HG02884 (cell line): ENCODE data around the gene SH3RF1.
"Not testable (repeated sequence)": the region's sequence is repeated elsewhere in the genome, so short reads cannot be mapped to it uniquely, and the experiment has no call there.

ENCODE experiments used
- ATAC-seq: cut with Tn5 transposase; IDR thresholded peaks from one replicate; pipeline ENCODE4 v1.9.1; 2021; ENCODE audit warnings: mild to moderate bottlenecking, moderate library complexity; ENCODE audit not compliant: unreplicated experiment

SH3RF1 gene

GRCh38 chr4:169270810-169271691 lies at the start of gene SH3RF1:
Gene SH3RF1, minus strand, starts transcription at chr4:169270956. Its CDS starts 1,744 bp downstream, at chr4:169269212.
- ATAC-seq, result peak; percentile 51

- ATAC-seq, result no peak
Measured at GRCh38 chr4:169315530-169316343, 45.0 kb upstream of the SH3RF1 start.

- no peak for ATAC-seq
Measured at GRCh38 chr4:169314906-169315305, 44.1 kb upstream of the SH3RF1 start.

GRCh38 chr4:169313732-169314131 lies 43.0 kb upstream of the SH3RF1 start:
- no peak for ATAC-seq

GRCh38 chr4:169312690-169313422 lies 42.1 kb upstream of the SH3RF1 start:
- no peak for ATAC-seq

GRCh38 chr4:169311643-169312365 lies 41.0 kb upstream of the SH3RF1 start:
- ATAC-seq, result peak; percentile 87

- no peak for ATAC-seq
Measured at GRCh38 chr4:169309326-169309967, 38.7 kb upstream of the SH3RF1 start.

GRCh38 chr4:169307576-169307975 lies 36.8 kb upstream of the SH3RF1 start:
- ATAC-seq, result no peak

GRCh38 chr4:169305651-169306050 lies 34.9 kb upstream of the SH3RF1 start:
- ATAC-seq, result no peak

- no peak for ATAC-seq
Measured at GRCh38 chr4:169305173-169305572, 34.4 kb upstream of the SH3RF1 start.

- peak; percentile 40 for ATAC-seq
Measured at GRCh38 chr4:169295822-169296221, 25.1 kb upstream of the SH3RF1 start.

- peak; percentile 85 for ATAC-seq
Measured at GRCh38 chr4:169293343-169294176, 22.8 kb upstream of the SH3RF1 start.

- not testable (repeated sequence) for ATAC-seq
Measured at GRCh38 chr4:169287983-169288382, 17.2 kb upstream of the SH3RF1 start.

GRCh38 chr4:169286562-169287301 lies 16.0 kb upstream of the SH3RF1 start:
- ATAC-seq, result no peak

GRCh38 chr4:169283114-169283509 lies 12.4 kb upstream of the SH3RF1 start:
- ATAC-seq, result no peak

GRCh38 chr4:169282429-169283113 lies 11.8 kb upstream of the SH3RF1 start:
- no peak for ATAC-seq

GRCh38 chr4:169279108-169279507 lies 8.4 kb upstream of the SH3RF1 start:
- no peak for ATAC-seq

- ATAC-seq, result no peak
Measured at GRCh38 chr4:169278624-169279023, 7.9 kb upstream of the SH3RF1 start.
